Activated CD8-positive, alpha-beta memory T cell treated with anti-CD3 and anti-CD28 coated beads, Interleukin-2, amount 50 U/mL, for 1 hour (primary cell): ENCODE measurements around the gene DOCK2.
"Not testable (repeated sequence)": the region's sequence is repeated elsewhere in the genome, so short reads cannot be mapped to it uniquely, and the experiment has no call there.

Experiments used
- DNase-seq: peaks from one replicate; pipeline ENCODE4 v3.0.0-alpha.2; 2020; ENCODE audit errors: extremely low read depth

The DOCK2 gene

GRCh38 chr5:169756071-169756765, 119.1 kb downstream of the DOCK2 start:
- DNase-seq, result no peak

- DNase-seq, result no peak
These were observed 119.9 kb downstream of the DOCK2 start for GRCh38 chr5:169757016-169757415.

GRCh38 chr5:169758886-169759285, 121.8 kb downstream of the DOCK2 start:
- DNase-seq, result no peak

GRCh38 chr5:169760229-169760628, 123.2 kb downstream of the DOCK2 start:
- no peak for DNase-seq

- DNase-seq, result no peak
These were observed 125.4 kb downstream of the DOCK2 start for GRCh38 chr5:169762338-169763095.

- no peak for DNase-seq
These were observed 126.4 kb downstream of the DOCK2 start for GRCh38 chr5:169763376-169764017.

GRCh38 chr5:169764018-169764378, 126.9 kb downstream of the DOCK2 start:
- no peak for DNase-seq

- DNase-seq, result no peak
These were observed 128.3 kb downstream of the DOCK2 start for GRCh38 chr5:169765176-169765996.

GRCh38 chr5:169766943-169767342, 129.9 kb downstream of the DOCK2 start:
- DNase-seq, result not testable (repeated sequence)

GRCh38 chr5:169767938-169768337, 130.9 kb downstream of the DOCK2 start:
- no peak for DNase-seq

- DNase-seq, result no peak
These were observed 131.3 kb downstream of the DOCK2 start for GRCh38 chr5:169768416-169768815.

GRCh38 chr5:169770109-169770508, 133.0 kb downstream of the DOCK2 start:
- no peak for DNase-seq

GRCh38 chr5:169772256-169772655, 135.2 kb downstream of the DOCK2 start:
- no peak for DNase-seq

- DNase-seq, result no peak
These were observed 135.6 kb downstream of the DOCK2 start for GRCh38 chr5:169772688-169773087.

- DNase-seq, result no peak
These were observed 140.1 kb downstream of the DOCK2 start for GRCh38 chr5:169777159-169777558.

GRCh38 chr5:169778622-169779596, 141.8 kb downstream of the DOCK2 start:
- DNase-seq, result no peak

- no peak for DNase-seq
These were observed 144.6 kb downstream of the DOCK2 start for GRCh38 chr5:169781420-169782345.

GRCh38 chr5:169785771-169786618, 148.9 kb downstream of the DOCK2 start:
- no peak for DNase-seq

- no peak for DNase-seq
These were observed 151.1 kb downstream of the DOCK2 start for GRCh38 chr5:169788168-169788567.
